Measurements from ENCODE around the gene ANKRD13B. TPM values are rescaled to one million over a fixed set of nuclear protein-coding genes. Genes with fewer than 3 reads are reported as not detected.

ANKRD13B gene
- total and polyA plus RNA-seq, 2 of the 13 experiments (the other 11 are each of a cell fraction or from before 2014, with no cell fraction given) = 1.7 to 1.8 TPM

- TF ChIP-seq, protein P1, sequence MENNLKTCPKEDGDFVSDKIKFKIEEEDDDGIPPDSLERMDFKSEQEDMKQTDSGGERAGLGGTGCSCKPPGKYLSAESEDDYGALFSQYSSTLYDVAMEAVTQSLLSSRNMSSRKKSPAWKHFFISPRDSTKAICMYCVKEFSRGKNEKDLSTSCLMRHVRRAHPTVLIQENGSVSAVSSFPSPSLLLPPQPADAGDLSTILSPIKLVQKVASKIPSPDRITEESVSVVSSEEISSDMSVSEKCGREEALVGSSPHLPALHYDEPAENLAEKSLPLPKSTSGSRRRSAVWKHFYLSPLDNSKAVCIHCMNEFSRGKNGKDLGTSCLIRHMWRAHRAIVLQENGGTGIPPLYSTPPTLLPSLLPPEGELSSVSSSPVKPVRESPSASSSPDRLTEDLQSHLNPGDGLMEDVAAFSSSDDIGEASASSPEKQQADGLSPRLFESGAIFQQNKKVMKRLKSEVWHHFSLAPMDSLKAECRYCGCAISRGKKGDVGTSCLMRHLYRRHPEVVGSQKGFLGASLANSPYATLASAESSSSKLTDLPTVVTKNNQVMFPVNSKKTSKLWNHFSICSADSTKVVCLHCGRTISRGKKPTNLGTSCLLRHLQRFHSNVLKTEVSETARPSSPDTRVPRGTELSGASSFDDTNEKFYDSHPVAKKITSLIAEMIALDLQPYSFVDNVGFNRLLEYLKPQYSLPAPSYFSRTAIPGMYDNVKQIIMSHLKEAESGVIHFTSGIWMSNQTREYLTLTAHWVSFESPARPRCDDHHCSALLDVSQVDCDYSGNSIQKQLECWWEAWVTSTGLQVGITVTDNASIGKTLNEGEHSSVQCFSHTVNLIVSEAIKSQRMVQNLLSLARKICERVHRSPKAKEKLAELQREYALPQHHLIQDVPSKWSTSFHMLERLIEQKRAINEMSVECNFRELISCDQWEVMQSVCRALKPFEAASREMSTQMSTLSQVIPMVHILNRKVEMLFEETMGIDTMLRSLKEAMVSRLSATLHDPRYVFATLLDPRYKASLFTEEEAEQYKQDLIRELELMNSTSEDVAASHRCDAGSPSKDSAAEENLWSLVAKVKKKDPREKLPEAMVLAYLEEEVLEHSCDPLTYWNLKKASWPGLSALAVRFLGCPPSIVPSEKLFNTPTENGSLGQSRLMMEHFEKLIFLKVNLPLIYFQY (CRISPR knock-in tag; IDR thresholded peaks at IDR 0.05; ENCODE audit: borderline replicate concordance) = peak; percentile 56; the same call in 1 of the 2 replicates
- peak; percentile 73 for TF ChIP-seq HDAC1 (CRISPR knock-in tag; IDR thresholded peaks at IDR 0.05)
- peak; percentile 33 to 76; a peak in 2 of 4 replicates for TF ChIP-seq KLF16 (CRISPR knock-in tag; IDR thresholded peaks at IDR 0.05)
- no peak for TF ChIP-seq GATA4 (IDR thresholded peaks at IDR 0.05; ENCODE audit: borderline replicate concordance, low read depth)
- peak; percentile 92 for TF ChIP-seq ZNF564 (CRISPR knock-in tag; IDR thresholded peaks at IDR 0.05)
- no peak for TF ChIP-seq MEIS2 (CRISPR knock-in tag; IDR thresholded peaks at IDR 0.05)
- TF ChIP-seq ZNF503 (CRISPR knock-in tag; IDR thresholded peaks at IDR 0.05) = no peak
- no peak for TF ChIP-seq SRSF1 (optimal IDR thresholded peaks at IDR 0.05; ENCODE audit: low read depth, low read length)
- TF ChIP-seq KAT8 (CRISPR knock-in tag; IDR thresholded peaks at IDR 0.05) = peak; percentile 61; the same call in 1 of the 2 replicates
- no peak for TF ChIP-seq ZKSCAN5 (CRISPR knock-in tag; IDR thresholded peaks at IDR 0.05)
- no peak for TF ChIP-seq SMC3 (IDR thresholded peaks at IDR 0.05; ENCODE audit: low read length)
- TF ChIP-seq ZBTB25 (CRISPR knock-in tag; IDR thresholded peaks at IDR 0.05) = peak; percentile 34; the same call in 1 of the 2 replicates
- no peak for TF ChIP-seq SOX13 (IDR thresholded peaks at IDR 0.05)
- TF ChIP-seq SOX13 (CRISPR knock-in tag; conservative IDR thresholded peaks at IDR 0.05 in 1 of 2, IDR thresholded peaks at IDR 0.05 in 1 of 2) = 0 out of 4 replicates have a peak, but pooled peaks of 1 of the 2 experiments have one; percentile 13
- TF ChIP-seq FOSL1 (CRISPR knock-in tag; IDR thresholded peaks at IDR 0.05; ENCODE audit: borderline replicate concordance) = no peak
- 0 out of 2 replicates have a peak, but pooled peaks have one; percentile 55 for TF ChIP-seq RELA (CRISPR knock-in tag; IDR thresholded peaks at IDR 0.05)
- 0 out of 2 replicates have a peak, but pooled peaks have one; percentile 38 for TF ChIP-seq HNF1B (CRISPR knock-in tag; IDR thresholded peaks at IDR 0.05)
- TF ChIP-seq GLI4 (CRISPR knock-in tag; IDR thresholded peaks at IDR 0.05; ENCODE audit: borderline replicate concordance) = no peak
- no peak; the same call in 1 of the 2 replicates for TF ChIP-seq ZNF589 (CRISPR knock-in tag; conservative IDR thresholded peaks at IDR 0.05)
- TF ChIP-seq, protein P2, sequence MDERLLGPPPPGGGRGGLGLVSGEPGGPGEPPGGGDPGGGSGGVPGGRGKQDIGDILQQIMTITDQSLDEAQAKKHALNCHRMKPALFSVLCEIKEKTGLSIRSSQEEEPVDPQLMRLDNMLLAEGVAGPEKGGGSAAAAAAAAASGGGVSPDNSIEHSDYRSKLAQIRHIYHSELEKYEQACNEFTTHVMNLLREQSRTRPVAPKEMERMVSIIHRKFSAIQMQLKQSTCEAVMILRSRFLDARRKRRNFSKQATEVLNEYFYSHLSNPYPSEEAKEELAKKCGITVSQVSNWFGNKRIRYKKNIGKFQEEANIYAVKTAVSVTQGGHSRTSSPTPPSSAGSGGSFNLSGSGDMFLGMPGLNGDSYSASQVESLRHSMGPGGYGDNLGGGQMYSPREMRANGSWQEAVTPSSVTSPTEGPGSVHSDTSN (CRISPR knock-in tag; IDR thresholded peaks at IDR 0.05) = no peak
- TF ChIP-seq ESRRA (CRISPR knock-in tag; IDR thresholded peaks at IDR 0.05; ENCODE audit: low read depth) = no peak
These were observed 20.5 kb downstream of the ANKRD13B start (continued) for GRCh38 chr17:29613352-29613837.

Measured in HepG2 (cell line).